ENCODE data around the gene ADAM22. TPM values are rescaled to one million over a fixed set of nuclear protein-coding genes. Genes with fewer than 3 reads are reported as not detected.
A peak's percentile ranks its signal among the peaks of the same experiment; 100 is the strongest.

Gene ADAM22
- total and polyA plus RNA-seq, 8 donors, result 2.6 to 25.3 (median 17.0) TPM

GRCh38 chr7:88243345-88243909 lies 309.4 kb downstream of the ADAM22 start:
- DNase-seq (peak in 1 of 4 donors; percentile 48), ATAC-seq (peak; percentile 100)
- Histone ChIP-seq H3K4me1 (peaks cover 0 to 3% of the 10 kb centered on the region in 2 donors), H3K4me3 (no peak overlapping the region), H3K9me3 (no peaks in the 10 kb centered on the region), H3K27me3 (no peaks in the 10 kb centered on the region), H3K36me3 (no peaks in the 10 kb centered on the region), H3K27ac (no peak overlapping the region)
- intact Hi-C loops (cut with DNase I), result loop anchor here in 1 of 2 donors (5.0 kb wide), 1 partner anchor 119 kb away; no protein-coding TSS in a partner anchor
- TF ChIP-seq CTCF (IDR thresholded peaks at IDR 0.05), result peak; percentile 67 to 68

- Histone ChIP-seq H3K4me3 (no peak overlapping the region), H3K4me1 (peaks cover 0 to 3% of the 10 kb centered on the region in 2 donors), H3K27ac (no peak overlapping the region), H3K36me3 (no peaks in the 10 kb centered on the region), H3K27me3 (no peaks in the 10 kb centered on the region), H3K9me3 (no peaks in the 10 kb centered on the region)
- ATAC-seq (no peak), DNase-seq (no peak)
- intact Hi-C loops (cut with DNase I), result loop anchor here in 1 of 2 donors (5.0 kb wide), 1 partner anchor 118 kb away; no protein-coding TSS in a partner anchor
- TF ChIP-seq CTCF (IDR thresholded peaks at IDR 0.05), result no peak
Measured at GRCh38 chr7:88244258-88244657, 310.2 kb downstream of the ADAM22 start.

Other genes starting within 250 kb of the ADAM22 start
- gene SLC25A40, start 57.9 kb upstream of the ADAM22 start, total RNA-seq, result 10 to 100 TPM; 23.1 to 35.4 TPM
- gene SLC25A40, start 57.9 kb upstream of the ADAM22 start, polyA plus RNA-seq (ENCODE audit: insufficient read length in 6 of 6), result 10 to 100 TPM; 33.2 to 47.8 (median 37.4) TPM
- 10 to 100 TPM in 1 of 2 donors, 1 to 10 TPM in 1; 10.0 to 14.1 TPM for gene DBF4, start 57.8 kb upstream of the ADAM22 start, total RNA-seq
- gene DBF4, start 57.8 kb upstream of the ADAM22 start, polyA plus RNA-seq (ENCODE audit: insufficient read length in 6 of 6), result 10 to 100 TPM; 14.4 to 23.7 (median 17.6) TPM

Data from left lung (tissue), 10 donors.